Breast epithelium (tissue), 3 donors: Measurements from ENCODE around the gene CRPPA.

Experiments
- CTCF ChIP-seq, 3 donors: fragments of 450-650 bp; IDR thresholded peaks; one replicate each; pipeline ENCODE4 v1.5.1; 2016 to 2017; ENCODE audit warnings: antibody characterized with exemption in 3 of 3, mild to moderate bottlenecking in 3 of 3, moderate library complexity in 3 of 3
- POLR2A ChIP-seq: fragments of 450-650 bp; IDR thresholded peaks from one replicate; pipeline ENCODE4 v1.6.1; 2016; ENCODE audit warnings: antibody characterized with exemption, mild to moderate bottlenecking, moderate library complexity

- no peak for TF ChIP-seq CTCF (IDR thresholded peaks at IDR 0.05)
- TF ChIP-seq POLR2A = no peak
These were observed 22.0 kb downstream of the CRPPA start for GRCh38 chr7:16399265-16399831.
